Activated naive CD4-positive, alpha-beta T cell (primary cell): ENCODE data around the gene CAMTA2.

ENCODE experiments used
- DNase-seq, 4 experiments: peaks; one replicate each; lab custom pipeline; 2025; lab: John Stamatoyannopoulos, UW

The CAMTA2 gene

DNA sequence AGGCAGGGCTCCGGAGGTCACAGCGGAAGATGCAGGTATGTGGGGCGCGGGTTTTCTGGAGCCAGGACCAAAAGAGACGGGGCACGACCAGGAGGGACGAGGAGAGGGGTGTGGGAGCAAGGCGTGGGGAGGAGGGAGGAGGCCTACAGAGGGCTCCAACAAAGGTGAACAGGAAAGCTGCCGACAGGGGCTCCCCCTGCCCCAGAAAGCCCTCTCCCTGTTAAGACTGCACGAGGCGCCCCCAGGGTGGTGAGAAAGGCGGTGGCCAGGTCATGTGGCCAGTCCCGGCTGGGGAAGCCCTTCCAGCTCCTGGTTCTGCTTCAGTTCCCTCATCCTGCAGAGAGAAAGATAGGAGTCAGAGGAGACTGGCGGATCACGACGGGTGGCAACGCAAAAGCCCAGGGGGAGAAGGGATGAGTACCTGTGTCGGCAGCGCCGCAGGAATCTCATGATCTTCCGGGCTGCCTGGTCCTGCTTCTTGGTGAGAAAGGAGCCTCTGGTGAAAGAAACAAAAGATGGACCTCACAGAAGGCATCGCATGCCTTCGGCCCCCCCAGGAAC is 18.9 kb downstream of the CAMTA2 start:
- DNase-seq, result no peak

DNA sequence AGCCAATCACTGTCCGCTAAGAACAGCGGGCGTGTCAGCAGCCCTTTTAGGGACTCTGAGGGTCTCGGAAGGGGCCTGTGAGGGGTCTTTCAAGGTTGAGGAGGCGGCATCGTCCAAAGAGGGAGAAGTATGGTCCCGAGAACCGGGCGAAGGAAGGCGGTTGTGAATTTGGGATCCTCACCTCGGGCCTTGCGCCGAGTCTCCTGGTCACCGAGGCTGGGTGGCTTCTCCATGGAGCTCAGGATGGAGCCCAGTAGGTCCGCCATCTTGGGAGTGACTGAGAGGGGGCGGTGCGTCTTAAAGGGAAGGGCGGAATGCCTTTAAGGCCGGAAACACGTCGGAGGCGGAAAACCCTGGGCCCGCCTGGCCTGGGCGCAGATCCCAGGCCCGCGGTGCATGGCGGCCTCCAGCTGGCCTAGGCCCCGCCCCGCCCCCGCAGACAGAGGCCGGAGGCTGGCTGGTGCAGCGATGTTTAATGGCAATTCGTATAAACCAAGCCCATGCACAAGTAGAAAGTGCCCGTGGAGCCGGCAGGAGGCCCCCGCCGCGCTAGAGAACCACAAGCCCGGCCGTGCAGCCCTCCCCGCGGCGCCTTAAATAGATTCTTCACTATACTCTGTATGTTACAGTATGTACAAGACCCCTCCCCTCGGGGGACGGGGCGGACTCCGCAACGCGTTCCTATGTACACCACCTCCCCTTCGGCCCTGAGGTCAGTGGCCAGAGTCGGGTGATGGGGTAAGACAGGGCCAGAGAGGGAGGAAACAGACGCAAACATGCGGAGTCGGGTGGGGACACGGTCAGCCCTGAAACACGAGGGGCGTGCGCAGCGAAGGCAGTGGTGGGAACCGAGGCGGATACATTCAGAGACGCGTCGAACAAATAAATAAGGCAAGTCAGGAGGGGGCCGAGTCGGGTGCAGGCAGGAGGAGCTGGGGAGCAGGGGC is 19.7 kb downstream of the CAMTA2 start, which contains the start of gene SPAG7:
Gene SPAG7, minus strand, starts transcription at position 279 of the 947 bp plus-strand sequence. Its CDS starts 13 bp downstream, at position 266.
- peak; percentile 83 to 92 (median 88) for DNase-seq

DNA sequence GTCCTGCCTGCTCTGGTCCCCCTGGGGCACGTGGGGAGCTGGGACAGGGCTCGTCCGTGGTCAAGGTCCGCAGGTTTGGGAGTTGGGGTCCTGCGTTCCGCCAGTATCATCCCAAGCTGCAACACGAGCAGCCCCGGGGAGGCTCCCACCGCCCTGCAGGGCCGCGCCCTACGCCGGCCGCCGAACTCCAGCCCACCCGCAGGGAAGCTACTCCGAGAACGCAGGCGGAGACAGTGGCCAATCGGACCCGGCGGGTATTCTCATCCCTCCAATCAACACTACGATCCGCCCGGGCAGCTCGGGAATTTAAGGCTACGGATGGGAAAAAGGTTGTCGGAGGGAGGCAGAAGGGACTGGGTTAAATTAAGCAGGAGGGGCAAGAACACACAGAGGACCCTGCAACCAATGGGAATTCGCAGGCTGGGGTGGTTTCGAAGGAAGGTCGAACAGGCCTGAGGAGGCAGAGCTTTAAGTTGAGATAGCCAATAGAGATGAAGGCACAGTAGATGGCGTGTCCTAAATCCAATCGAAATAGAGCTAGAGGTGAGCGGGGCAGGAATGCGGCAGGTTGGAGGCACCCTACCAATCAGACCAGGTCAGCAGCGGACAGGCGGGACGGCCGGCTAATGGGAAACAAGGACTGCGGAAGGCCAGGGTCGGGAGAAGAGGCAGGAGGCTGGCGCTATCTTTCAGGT is 20.5 kb downstream of the CAMTA2 start:
- peak; percentile 79 to 92 (median 85) for DNase-seq

DNA sequence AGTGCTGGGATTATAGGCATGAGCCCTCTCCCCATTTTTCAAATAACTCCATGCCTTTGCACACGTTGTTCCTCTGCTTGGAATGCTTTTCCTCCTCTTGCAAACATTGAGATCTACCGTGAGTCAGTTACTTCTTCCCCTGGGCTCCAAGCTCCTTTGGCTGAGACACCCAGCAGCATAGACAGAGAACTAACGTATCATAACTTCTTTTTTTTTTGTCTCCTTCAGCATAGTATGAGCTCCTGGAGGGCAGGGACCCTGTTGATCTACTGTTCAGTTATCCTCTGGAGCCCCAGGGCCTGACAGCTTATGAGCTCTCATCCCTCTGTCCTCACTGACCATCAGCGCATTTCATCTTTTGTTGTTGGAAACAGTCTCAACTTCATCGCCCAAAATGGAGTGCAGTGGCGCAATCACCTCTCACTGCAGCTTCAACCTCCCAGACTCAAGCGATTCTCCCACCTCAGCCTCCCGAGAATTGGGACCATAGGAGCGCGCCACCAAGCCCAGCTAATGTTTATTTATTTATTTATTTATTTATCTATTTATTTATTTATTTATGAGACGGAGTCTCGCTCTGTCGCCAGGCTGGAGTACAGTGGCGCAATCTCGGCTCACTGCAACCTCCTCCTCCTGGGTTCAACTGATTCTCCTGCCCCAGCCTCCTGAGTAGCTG is 22.0 kb downstream of the CAMTA2 start:
- DNase-seq, result no peak

DNA sequence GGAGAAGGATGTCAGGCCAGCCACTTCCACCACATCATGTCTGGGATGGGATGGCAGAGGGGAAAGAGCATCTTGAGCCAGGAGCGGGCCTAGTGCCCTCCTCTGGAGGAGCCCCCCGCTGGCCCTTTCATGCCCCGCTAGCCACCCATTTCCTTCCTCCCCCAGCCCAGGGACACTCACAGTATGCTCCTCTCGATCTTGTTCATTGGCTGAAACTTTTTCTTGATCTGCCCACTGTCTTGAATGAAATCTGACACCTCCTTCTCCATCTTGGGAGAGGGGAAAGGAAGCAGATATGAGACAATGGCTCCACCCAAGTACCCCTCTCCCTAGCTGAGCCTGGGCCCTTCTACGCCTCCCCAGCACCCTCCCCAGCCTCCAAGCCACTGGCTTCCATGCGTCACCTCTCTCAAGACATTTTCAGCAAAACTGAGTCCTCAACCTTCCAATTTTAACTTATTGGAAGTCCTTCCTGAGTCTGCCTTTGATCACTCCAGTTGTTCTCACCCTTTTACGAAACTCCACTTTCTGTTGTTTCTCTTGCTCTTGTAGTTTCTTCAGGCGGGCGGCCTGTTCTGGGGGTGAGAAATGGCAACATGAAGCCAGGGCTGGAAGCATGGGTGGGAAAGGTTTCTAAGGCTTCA is 27.1 kb downstream of the CAMTA2 start:
- DNase-seq, result no peak

DNA sequence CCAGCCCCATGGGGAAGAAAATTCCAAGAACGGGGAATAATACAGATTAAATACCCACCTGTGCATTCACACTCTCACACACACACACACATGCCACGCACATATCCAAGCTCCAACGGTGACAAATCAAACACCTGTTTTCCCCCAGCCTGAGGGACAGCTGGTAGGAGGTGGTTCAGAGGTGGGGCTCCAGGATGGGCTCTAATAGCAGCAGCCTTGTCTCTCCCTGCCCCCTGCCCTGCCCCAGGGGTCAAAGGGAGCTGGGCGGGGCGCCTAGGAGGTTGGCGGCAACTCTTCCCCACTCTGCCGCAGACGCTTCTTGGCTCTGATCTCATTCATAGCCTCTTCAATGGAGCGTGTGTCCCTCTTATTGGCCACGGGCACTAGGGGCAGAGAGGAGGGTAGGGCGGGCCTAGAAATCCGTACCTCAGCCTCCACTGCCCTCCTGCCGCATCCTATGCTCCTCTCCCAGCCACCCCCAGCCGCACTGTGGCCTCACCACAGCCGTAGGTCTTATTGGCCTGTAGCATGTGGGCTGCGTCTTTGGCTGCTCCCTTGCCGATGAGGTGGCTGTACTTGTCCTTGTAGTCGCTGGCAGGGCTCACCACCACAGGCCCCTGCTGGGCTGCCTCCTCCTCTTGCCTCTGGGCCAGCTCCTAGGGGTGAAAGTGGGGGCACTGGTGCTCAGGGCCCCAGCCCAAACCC is 28.1 kb downstream of the CAMTA2 start:
- DNase-seq, result no peak

DNA sequence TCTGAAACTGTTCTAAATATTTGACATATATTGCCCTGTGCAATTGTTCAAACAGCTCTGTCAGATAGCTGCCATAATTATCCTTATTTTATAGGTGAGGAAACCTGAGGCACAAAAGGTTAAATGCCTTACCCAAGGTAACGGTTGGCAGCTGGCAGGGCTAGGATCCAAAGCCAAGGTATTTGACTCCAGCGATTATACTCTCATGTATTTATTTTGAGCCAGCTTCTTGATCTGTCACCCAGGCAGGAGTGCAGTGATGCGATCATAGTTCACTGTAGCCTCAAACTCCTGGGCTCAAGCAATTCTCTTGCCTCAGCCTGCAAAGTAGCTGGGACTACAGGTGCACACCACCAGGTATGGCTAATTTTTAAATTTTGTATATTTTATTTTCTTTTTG is 29.4 kb downstream of the CAMTA2 start:
- DNase-seq, result no peak

DNA sequence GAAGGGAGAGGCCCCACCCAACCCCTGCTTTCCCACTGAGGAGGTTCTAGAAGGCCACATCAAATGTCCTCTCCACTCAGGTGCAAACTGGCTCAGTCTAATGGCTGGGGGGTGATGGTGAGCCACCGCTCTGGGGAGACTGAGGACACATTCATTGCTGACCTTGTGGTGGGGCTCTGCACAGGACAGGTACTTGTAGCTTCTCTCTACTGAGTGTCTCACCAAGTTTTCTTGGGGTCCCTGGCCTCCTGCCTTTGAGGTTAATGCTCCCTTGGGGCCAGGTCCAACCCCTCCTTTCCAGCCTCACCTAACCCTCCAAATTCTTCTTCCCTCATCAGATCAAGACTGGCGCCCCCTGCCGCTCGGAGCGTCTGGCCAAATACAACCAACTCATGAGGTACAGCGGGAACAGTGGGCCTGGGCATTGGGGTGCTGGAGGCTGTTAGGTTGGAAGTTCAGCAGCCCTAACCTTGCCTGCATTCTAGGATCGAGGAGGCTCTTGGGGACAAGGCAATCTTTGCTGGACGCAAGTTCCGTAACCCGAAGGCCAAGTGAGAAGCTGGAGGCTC is 30.9 kb downstream of the CAMTA2 start:
- DNase-seq, result peak in 1 of 4 experiments; percentile 41

DNA sequence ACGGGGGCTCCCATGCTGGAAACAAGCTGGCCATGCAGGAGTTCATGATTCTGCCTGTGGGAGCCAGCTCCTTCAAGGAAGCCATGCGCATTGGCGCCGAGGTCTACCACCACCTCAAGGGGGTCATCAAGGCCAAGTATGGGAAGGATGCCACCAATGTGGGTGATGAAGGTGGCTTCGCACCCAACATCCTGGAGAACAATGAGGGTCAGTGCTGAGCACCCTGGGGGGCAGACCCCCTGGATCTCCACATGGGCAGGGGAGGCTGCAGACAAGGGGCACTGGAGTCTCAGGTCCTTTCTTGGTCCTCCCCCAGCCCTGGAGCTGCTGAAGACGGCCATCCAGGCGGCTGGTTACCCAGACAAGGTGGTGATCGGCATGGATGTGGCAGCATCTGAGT is 32.4 kb downstream of the CAMTA2 start:
- DNase-seq, result no peak

DNA sequence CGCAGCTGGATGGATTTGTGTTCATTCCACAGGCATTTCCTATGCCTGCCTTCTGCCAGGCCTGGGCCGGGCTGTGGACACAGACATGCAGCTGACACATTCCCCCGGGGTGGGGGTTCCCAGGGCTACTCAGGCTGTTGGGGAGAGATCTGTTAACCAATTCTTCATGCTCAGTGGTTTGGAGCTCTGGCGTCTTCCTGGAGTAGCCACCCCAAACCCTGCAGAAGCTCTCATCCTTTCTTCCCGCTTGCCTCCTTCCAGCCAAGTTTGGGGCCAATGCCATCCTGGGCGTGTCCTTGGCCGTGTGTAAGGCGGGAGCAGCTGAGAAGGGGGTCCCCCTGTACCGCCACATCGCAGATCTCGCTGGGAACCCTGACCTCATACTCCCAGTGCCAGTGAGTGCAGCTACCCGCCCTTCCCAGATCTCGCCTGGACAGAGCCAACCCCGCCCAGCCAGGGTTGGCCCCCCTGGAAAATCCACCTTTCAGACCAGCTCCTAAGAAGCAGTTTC is 34.0 kb downstream of the CAMTA2 start:
- no peak for DNase-seq

DNA sequence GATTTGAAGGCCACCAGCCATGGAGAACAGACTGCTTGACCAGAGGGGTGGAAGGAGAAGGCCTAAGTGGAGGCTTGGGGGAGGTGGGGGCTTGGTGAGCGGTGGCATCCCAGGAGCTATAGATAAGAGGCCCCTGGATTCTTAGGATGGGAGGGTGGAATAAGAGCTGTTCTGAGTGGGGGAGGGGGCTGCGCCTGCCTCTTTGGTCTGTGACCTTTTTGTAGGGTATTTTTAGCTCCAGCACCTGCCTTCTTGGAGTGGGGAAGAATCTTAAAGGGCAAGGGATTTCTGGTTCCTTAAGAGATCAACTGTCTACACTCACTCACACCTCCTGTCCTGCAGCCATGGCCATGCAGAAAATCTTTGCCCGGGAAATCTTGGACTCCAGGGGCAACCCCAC is 36.0 kb downstream of the CAMTA2 start:
- DNase-seq, result no peak

DNA sequence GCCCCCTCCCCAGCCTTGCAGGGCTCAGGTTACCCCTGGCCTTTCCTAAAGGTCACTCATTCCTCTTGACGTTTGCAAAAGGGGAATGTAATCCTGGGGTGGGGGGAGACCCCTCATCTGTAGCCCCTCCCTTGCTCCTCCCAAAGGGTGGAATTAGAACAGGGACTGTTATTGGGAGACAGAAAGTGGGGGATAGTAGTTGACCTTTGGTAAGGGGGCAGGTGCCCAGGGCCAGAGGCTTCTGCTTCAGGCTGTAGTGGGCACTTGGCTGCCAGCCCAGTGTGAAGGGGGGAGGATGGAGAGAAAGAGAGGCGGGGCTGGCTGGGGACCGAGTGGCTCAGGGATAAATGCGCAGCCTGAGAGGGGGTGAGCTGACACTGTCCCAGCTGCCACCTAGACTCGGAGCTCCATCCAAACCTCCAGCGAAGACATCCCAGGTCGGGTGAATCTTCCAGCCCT is 36.7 kb downstream of the CAMTA2 start, which contains the start of gene ENO3:
Gene ENO3, plus strand, starts transcription at position 374 of the 459 bp plus-strand sequence. CDS start 711 bp downstream, outside the sequence.
- no peak for DNase-seq

DNA sequence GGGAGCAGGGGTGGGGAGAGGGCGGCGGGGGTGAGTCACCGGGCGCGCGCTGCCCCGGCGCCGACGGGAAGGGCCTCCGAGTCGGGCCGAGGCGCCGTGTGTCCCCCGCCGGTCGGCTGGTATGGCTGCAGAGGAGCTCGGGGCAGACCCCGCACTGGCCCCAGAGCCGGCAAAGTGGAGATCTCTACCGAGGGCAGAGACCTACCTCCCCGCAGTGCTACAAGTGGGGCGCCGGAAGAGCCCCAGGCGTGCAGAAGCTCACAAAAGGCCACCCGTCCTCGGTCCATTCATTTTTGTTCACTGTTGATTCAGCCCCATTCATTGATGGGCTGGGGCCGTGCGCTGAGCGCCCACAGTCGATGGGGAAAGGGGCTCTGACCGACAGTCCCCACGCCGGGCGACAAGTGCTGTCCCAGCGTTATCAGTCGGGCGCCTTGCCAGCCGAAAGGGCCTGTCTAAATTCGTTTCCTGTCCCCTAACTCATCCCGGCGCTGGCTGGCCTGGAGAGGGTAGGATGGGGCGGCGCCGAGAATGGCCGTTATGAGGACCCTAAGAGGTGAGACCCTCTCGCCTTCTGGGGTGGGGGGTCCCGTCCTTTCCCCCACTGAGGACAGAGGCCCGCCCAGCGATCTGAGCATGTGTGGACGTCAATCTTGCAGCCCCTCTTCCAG is 37.3 kb downstream of the CAMTA2 start:
- DNase-seq, result peak in 2 of 4 experiments; percentile 56 to 60

DNA sequence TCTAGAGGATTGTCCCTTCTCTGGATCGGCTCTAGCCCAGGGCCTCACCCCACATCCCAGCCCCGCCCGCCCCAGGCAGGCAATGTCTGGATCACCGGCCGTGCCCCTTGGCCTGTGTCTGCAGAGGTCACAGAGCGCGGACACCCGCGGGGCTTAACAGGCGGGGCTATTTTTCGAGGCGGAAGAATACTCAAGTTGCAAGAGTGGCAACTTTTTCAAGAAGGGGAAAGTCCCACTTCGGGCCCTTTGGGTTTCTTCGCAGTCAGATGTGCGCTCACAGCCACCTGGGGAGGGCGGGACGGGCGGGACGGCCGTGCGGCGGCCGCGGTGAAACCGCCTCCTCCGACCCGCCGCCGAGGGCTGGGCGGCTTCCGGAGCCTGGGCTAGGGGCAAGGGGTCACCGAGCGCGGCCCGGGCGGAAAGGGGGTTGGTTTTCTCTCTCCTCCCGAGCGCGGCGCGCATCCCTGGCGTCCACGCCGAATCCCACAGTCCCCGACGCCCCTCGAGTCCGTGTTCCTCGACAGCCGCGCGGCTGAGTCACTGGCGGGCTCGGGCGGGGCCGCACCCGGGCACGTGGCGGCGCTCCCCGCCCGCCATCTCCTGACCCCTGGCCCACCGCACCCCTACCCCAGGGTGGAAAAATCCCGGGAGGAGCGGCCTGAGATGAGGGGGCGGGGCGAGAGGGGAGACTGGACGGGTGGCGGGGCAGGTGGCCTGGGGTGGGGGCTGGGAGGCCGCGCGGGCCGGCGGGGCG is 38.0 kb downstream of the CAMTA2 start:
- peak; percentile 60 to 68 (median 63) for DNase-seq

DNA sequence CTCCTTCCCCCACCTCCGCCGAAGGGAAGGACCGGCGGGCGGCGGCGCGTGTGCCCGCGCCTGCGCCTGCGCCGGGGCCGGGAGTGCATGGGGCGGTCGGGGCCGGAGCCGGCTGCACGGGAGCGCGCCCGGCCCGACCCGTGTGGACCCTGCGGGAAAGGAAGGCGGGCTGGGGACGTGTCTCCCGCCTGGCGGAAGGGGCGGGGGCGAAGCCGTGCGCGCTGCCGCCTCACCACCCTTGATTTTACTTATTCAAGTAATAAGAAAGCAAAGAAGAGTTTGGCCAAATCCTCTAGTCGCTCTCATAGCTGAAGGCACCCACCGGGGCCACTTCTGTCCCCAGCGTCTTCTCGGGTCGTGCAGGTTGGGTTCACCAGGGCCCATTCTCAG is 38.5 kb downstream of the CAMTA2 start:
- peak; percentile 50 to 63 (median 60) for DNase-seq

DNA sequence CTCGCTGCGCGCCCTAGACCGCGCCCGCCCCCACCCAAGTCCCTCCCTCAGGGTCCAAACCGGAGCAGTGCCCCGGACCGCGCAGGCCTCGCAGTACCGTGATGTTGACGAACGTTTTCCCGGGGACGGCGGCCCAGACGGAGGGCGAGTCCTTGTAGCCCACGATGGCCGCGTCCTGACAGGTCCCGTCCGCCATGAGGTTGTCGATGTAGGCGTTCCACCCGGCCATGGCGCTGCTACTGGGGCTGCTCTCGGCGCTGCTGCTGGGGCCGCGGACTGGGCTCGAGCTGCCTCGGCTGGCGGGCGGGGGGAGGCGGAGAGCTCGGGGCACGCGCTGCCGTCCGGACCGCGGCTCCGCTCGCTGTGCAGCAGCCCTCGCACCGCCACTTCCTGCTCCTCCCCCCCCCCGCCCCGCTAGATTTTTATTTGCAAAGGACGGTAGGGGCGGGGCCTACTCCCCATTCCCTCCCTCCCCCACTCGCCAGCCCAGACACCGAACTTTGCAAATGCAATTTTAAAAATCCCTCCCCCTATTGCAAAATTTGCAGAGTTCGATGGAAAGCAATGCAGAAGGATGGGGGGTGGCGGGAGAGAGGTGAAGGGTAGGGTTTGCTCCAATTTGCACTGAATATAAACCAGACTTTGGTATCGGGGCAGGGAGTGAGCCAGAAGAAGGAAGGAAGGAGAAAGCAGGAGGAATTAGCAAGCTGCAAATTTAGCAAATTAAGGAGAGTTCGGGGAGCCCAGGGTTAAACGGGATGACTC is 39.1 kb downstream of the CAMTA2 start, which contains the start of gene PFN1:
Gene PFN1, minus strand, starts transcription at position 365 of the 765 bp plus-strand sequence. Its CDS starts 136 bp downstream, at position 229.
- DNase-seq, result peak; percentile 58 to 89 (median 84)

DNA sequence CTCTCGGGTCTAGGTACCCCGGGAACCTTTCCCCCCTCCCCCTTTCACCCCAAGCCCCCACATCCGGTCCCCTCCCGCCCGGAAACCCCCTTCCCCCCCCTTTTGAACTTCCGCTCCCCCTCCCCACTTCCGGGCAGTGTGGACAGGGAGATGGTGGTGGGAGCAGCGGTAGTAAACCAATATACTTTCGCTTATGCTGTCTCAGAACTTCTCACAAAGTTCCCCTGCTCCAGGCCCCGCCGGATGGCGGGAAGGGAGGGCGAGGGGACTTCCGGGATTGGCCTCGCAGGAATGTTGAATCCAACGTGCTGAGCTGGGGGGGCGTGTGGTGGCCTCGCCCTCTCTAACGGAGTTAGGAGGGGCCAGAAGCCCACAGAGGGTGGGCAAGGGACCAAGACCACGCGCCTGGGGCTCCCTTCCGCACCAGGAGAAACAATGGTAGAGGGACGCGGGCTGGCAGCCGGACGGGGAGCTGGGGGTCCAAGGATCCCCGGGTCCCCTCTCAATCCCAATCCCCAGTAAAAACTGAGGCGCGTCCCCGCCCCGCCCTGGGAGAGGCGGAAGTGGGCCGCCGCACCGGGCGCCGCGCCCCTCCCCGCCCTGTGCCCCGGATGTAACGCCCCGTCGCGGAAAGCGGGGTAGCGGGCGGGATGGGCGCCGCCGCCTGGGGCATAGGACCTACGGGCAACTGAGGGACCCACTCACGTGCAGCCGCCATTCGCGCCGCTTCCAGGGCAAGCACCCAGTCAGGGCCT is 39.9 kb downstream of the CAMTA2 start:
- DNase-seq, result peak; percentile 41 to 68 (median 48)
